ENCODE data around the gene THSD4. TPM values are rescaled to one million over a fixed set of nuclear protein-coding genes. Genes with fewer than 3 reads are reported as not detected.

THSD4 gene
- total RNA-seq, 1 experiment from 2014 or later: 65.4 TPM

GRCh38 chr15:71603379-71603778 is 488.1 kb downstream of the THSD4 start:
- no peaks in the 10 kb centered on the region for H3K27me3 ChIP-seq (ENCODE audit: control insufficient read depth, insufficient read depth, low read length)
- in situ Hi-C loops (cut with HindIII; ENCODE audit: low pct_unique_long_range_greater_than_20kb, low sequenced_read_pairs) (no loop called here), intact Hi-C loops (cut with micrococcal nuclease; ENCODE audit: unreplicated experiment) (no loop called here)
- POLR2A ChIA-PET: no interaction called here
- no peak overlapping the region for H3K4me3 ChIP-seq (ENCODE audit: low read depth in 2 of 2, low read length in 2 of 2)
- no peaks in the 10 kb centered on the region for H3K36me3 ChIP-seq (ENCODE audit: control insufficient read depth, insufficient read depth, low read length)
- no peaks in the 10 kb centered on the region for H3K4me1 ChIP-seq (ENCODE audit: control insufficient read depth, insufficient read depth, low read length)
- no TSS peak for BruUV-seq (replicated peaks)
- ATAC-seq (no peak), DNase-seq (ENCODE audit: low read depth, low spot score) (no peak)
- no peak for TF ChIP-seq REST (IDR thresholded peaks at IDR 0.05; ENCODE audit: insufficient read depth in 1 of 2, low read depth in 2 of 2, low read length in 1 of 2)
- TF ChIP-seq SIN3A (IDR thresholded peaks at IDR 0.05; ENCODE audit: borderline replicate concordance, insufficient read depth, low read depth, low read length): no peak
- no peak for TF ChIP-seq POLR2AphosphoS5 (IDR thresholded peaks at IDR 0.05; ENCODE audit: low read depth, low read length)
- no peak for TF ChIP-seq CTCF (IDR thresholded peaks at IDR 0.05)
- no peak for TF ChIP-seq TCF7L2 (IDR thresholded peaks at IDR 0.05; ENCODE audit: low read depth, low read length)
- CTCF ChIA-PET: no interaction called here
- H3K27ac ChIP-seq (ENCODE audit: low read length): no peak overlapping the region
- no peaks in the 10 kb centered on the region for H3K9me3 ChIP-seq (ENCODE audit: control insufficient read depth, insufficient read depth, low read depth, low read length)

- ChIA-PET POLR2A (no interaction called here), CTCF (no interaction called here)
- H3K4me1 ChIP-seq (ENCODE audit: control insufficient read depth, insufficient read depth, low read length): no peaks in the 10 kb centered on the region
- no TSS peak for BruUV-seq (replicated peaks)
- TF ChIP-seq REST (IDR thresholded peaks at IDR 0.05; ENCODE audit: insufficient read depth in 1 of 2, low read depth in 2 of 2, low read length in 1 of 2): no peak
- no peak for TF ChIP-seq TCF7L2 (IDR thresholded peaks at IDR 0.05; ENCODE audit: low read depth, low read length)
- no peak for TF ChIP-seq POLR2AphosphoS5 (IDR thresholded peaks at IDR 0.05; ENCODE audit: low read depth, low read length)
- TF ChIP-seq CTCF (IDR thresholded peaks at IDR 0.05): no peak
- TF ChIP-seq SIN3A (IDR thresholded peaks at IDR 0.05; ENCODE audit: borderline replicate concordance, insufficient read depth, low read depth, low read length): no peak
- H3K27me3 ChIP-seq (ENCODE audit: control insufficient read depth, insufficient read depth, low read length): no peaks in the 10 kb centered on the region
- H3K9me3 ChIP-seq (ENCODE audit: control insufficient read depth, insufficient read depth, low read depth, low read length): no peaks in the 10 kb centered on the region
- H3K4me3 ChIP-seq (ENCODE audit: low read depth in 2 of 2, low read length in 2 of 2): no peak overlapping the region
- no peak overlapping the region for H3K27ac ChIP-seq (ENCODE audit: low read length)
- in situ Hi-C loops (cut with HindIII; ENCODE audit: low pct_unique_long_range_greater_than_20kb, low sequenced_read_pairs) (no loop called here), intact Hi-C loops (cut with micrococcal nuclease; ENCODE audit: unreplicated experiment) (no loop called here)
- no peak for ATAC-seq
- no peak for DNase-seq (ENCODE audit: low read depth, low spot score)
- H3K36me3 ChIP-seq (ENCODE audit: control insufficient read depth, insufficient read depth, low read length): no peaks in the 10 kb centered on the region
Observed at GRCh38 chr15:71607383-71607782, 492.1 kb downstream of the THSD4 start.
